ENCODE measurements around the gene DPY19L2.
"Not testable (repeated sequence)": the region's sequence is repeated elsewhere in the genome, so short reads cannot be mapped to it uniquely, and the experiment has no call there.

GRCh38 chr12:63615544-63615943 is 52.7 kb downstream of the DPY19L2 start:
- TF ChIP-seq CTCF (IDR thresholded peaks at IDR 0.05; ENCODE audit: insufficient read depth, low read length, poor library complexity, severe bottlenecking); EZH2phosphoT487 (conservative IDR thresholded peaks at IDR 0.05; ENCODE audit: low read length): not testable (repeated sequence)
